HepG2 (cell line): ENCODE measurements around the gene FKBP1B. TPM values are rescaled to one million over a fixed set of nuclear protein-coding genes. Genes with fewer than 3 reads are reported as not detected.

Source experiments
- BCLAF1 ChIP-seq: fragments of 450-650 bp; IDR thresholded peaks from 2 replicates; pipeline ENCODE4 v1.6.1; 2017; ENCODE audit warnings: mild to moderate bottlenecking
- CBFB ChIP-seq: sonication (generic); formaldehyde crosslinking; IDR thresholded peaks from 2 replicates; pipeline ENCODE4 v1.4.0; 2020; ENCODE audit warnings: missing genetic modification reagents
- CEBPZ ChIP-seq: IDR thresholded peaks from 2 replicates; pipeline ENCODE4 v1.6.1; 2012; ENCODE audit warnings: low read length, improper control_type of control experiment
- E2F5 ChIP-seq: sonication (generic); formaldehyde crosslinking; conservative IDR thresholded peaks from 2 replicates; pipeline ENCODE4 v1.4.0; 2020; ENCODE audit warnings: missing genetic modification reagents
- JARID2 ChIP-seq: sonication (generic); formaldehyde crosslinking; IDR thresholded peaks from 2 replicates; pipeline ENCODE4 v1.8.1; 2023; ENCODE audit warnings: missing genetic modification reagents, inconsistent platforms; ENCODE audit not compliant: insufficient replicate concordance
- KLF11 ChIP-seq: IDR thresholded peaks from 2 replicates; pipeline ENCODE4 v1.6.1; 2016; ENCODE audit warnings: missing compliant biosample characterization
- NFIC ChIP-seq: IDR thresholded peaks from 2 replicates; pipeline ENCODE4 v1.6.1; 2012; ENCODE audit warnings: mild to moderate bottlenecking, low read length, inconsistent platforms
- RNF219 ChIP-seq: sonication (generic); formaldehyde crosslinking; IDR thresholded peaks from 2 replicates; pipeline ENCODE4 v1.5.0; 2020; ENCODE audit warnings: mild to moderate bottlenecking, missing genetic modification reagents
- ZBTB3 ChIP-seq: sonication (generic); formaldehyde crosslinking; IDR thresholded peaks from 2 replicates; pipeline ENCODE4 v1.4.0; 2020; ENCODE audit warnings: low read depth, mild to moderate bottlenecking, moderate library complexity, missing genetic modification reagents, borderline replicate concordance
- ZEB1 ChIP-seq: IDR thresholded peaks from 2 replicates; pipeline ENCODE4 v1.6.1; 2012; ENCODE audit warnings: mild to moderate bottlenecking, low read depth, inconsistent platforms; ENCODE audit not compliant: insufficient replicate concordance
- ZNF382 ChIP-seq: sonication (generic); formaldehyde crosslinking; IDR thresholded peaks from 2 replicates; pipeline ENCODE4 v1.5.0; 2020; ENCODE audit warnings: missing genetic modification reagents, mild to moderate bottlenecking, borderline replicate concordance
- ZNF563 ChIP-seq: sonication (generic); formaldehyde crosslinking; IDR thresholded peaks from 2 replicates; pipeline ENCODE4 v1.8.0; 2022; ENCODE audit warnings: mild to moderate bottlenecking, moderate library complexity, missing genetic modification reagents
- ZNF574 ChIP-seq: sonication (generic); formaldehyde crosslinking; IDR thresholded peaks from 2 replicates; pipeline ENCODE4 v1.4.0; 2020; ENCODE audit warnings: missing genetic modification reagents
- ZNF639 ChIP-seq: conservative IDR thresholded peaks from 2 replicates; pipeline ENCODE4 v1.6.1; 2018; ENCODE audit warnings: missing genetic modification reagents
- polyA plus RNA-seq, 8 experiments: library from polyadenylated mRNA; depleted of rRNA in 3 of 8; stranded (reverse) in 7 of 8; unstranded in 1 of 8; fragments of >200 nt; fragmentation: Illumina TruSeq in 4 of 8; extraction: Trizol in 4 of 8; gene quantifications; 2 replicates each; pipeline versions ENCODE4 v1.2.1 to v1.2.3, GENCODE V29; 2011 to 2016; ENCODE audit warnings: low read depth in 4 of 8, missing spikeins in 1 of 8, mixed read lengths in 1 of 8; ENCODE audit not compliant: insufficient read depth in 1 of 8
- total RNA-seq, 5 experiments: library from RNA; depleted of rRNA; stranded (reverse); fragments of >200 nt; fragmentation: Illumina TruSeq; extraction: Trizol; gene quantifications; 2 replicates each; pipeline ENCODE4 v1.2.3, GENCODE V29; 2016; ENCODE audit warnings: low read depth in 1 of 5

FKBP1B gene
- total and polyA plus RNA-seq, 2 of the 13 experiments (the other 11 are each of a cell fraction or from before 2014, with no cell fraction given), result 35.2 to 96.3 TPM

- TF ChIP-seq ZNF639 (CRISPR knock-in tag) (peak; percentile 25; the same call in 1 of the 2 replicates), BCLAF1 (no peak), RNF219 (CRISPR knock-in tag) (no peak), ZNF574 (CRISPR knock-in tag) (peak; percentile 13), KLF11 (CRISPR knock-in tag) (0 out of 2 replicates have a peak, but pooled peaks have one; percentile 74), CBFB (peak; percentile 58), NFIC (0 out of 2 replicates have a peak, but pooled peaks have one; percentile 41), E2F5 (CRISPR knock-in tag) (0 out of 2 replicates have a peak, but pooled peaks have one; percentile 56), ZNF382 (CRISPR knock-in tag) (no peak), CEBPZ (no peak), ZEB1 (peak; percentile 89), ZBTB3 (no peak), JARID2 (CRISPR knock-in tag) (no peak), ZNF563 (CRISPR knock-in tag) (no peak; the same call in 1 of the 2 replicates)
These were observed 34.2 kb downstream of the FKBP1B start (continued) for GRCh38 chr2:24083567-24084385.
